Measurements from ENCODE around the gene TRABD2B.

- TF ChIP-seq CTCF (conservative IDR thresholded peaks at IDR 0.05; ENCODE audit: low read depth, low read length) = no peak
- no peak for TF ChIP-seq EZH2 (IDR thresholded peaks at IDR 0.05; ENCODE audit: borderline replicate concordance, low read depth, low read length, poor library complexity, severe bottlenecking)
These were observed 239.8 kb downstream of the TRABD2B start for GRCh38 chr1:47757226-47757975.

All from A673 (cell line).